Measurements from ENCODE around the gene ANKRD11.

- TF ChIP-seq CTCF (IDR thresholded peaks at IDR 0.05; ENCODE audit: low read depth, low read length, poor library complexity, severe bottlenecking) (no peak), EZH2phosphoT487 (IDR thresholded peaks at IDR 0.05; ENCODE audit: borderline replicate concordance, low read length) (no peak)
Observed at GRCh38 chr16:89385712-89386111, 104.6 kb downstream of the ANKRD11 start.

Data from DOHH2 (cell line).